ENCODE data around the gene TSPYL2.
A peak's percentile ranks its signal among the peaks of the same experiment; 100 is the strongest.

Gene TSPYL2

GRCh38 chrX:53080628-53081580, 1.3 kb upstream of the TSPYL2 start:
- no peak for DNase-seq

- DNase-seq, result no peak
Measured at GRCh38 chrX:53082773-53083616, 828 bp downstream of the TSPYL2 start.

- DNase-seq, result no peak
Measured at GRCh38 chrX:53084043-53084570, 1.9 kb downstream of the TSPYL2 start.

- DNase-seq, result no peak
Measured at GRCh38 chrX:53084863-53085262, 2.7 kb downstream of the TSPYL2 start.

- DNase-seq, result no peak
Measured at GRCh38 chrX:53085661-53086229, 3.6 kb downstream of the TSPYL2 start.

GRCh38 chrX:53086464-53086863, 4.3 kb downstream of the TSPYL2 start:
- no peak for DNase-seq

GRCh38 chrX:53087388-53087831, 5.2 kb downstream of the TSPYL2 start:
- DNase-seq, result no peak

- DNase-seq, result peak; percentile 92
Measured at GRCh38 chrX:53088136-53088974, 6.2 kb downstream of the TSPYL2 start.

GRCh38 chrX:53089224-53089842, 7.2 kb downstream of the TSPYL2 start:
- no peak for DNase-seq

GRCh38 chrX:53089925-53090324, 7.8 kb downstream of the TSPYL2 start:
- DNase-seq, result no peak

- no peak for DNase-seq
Measured at GRCh38 chrX:53091354-53091753, 9.2 kb downstream of the TSPYL2 start.

- DNase-seq, result peak; percentile 87
Measured at GRCh38 chrX:53093177-53093655, 11.0 kb downstream of the TSPYL2 start.

- peak; percentile 97 for DNase-seq
Measured at GRCh38 chrX:53093748-53094581, 11.8 kb downstream of the TSPYL2 start, which contains the start of gene KANTR. Gene KANTR, plus strand, starts transcription at chrX:53094142. Its CDS starts 30,131 bp downstream, at chrX:53124273.

- no peak for DNase-seq
Measured at GRCh38 chrX:53094582-53094905, 12.4 kb downstream of the TSPYL2 start.

- DNase-seq, result no peak
Measured at GRCh38 chrX:53095796-53096195, 13.6 kb downstream of the TSPYL2 start.

- no peak for DNase-seq
Measured at GRCh38 chrX:53114864-53115549, 32.8 kb downstream of the TSPYL2 start.

GRCh38 chrX:53115550-53115874, 33.3 kb downstream of the TSPYL2 start:
- DNase-seq, result no peak

- DNase-seq, result no peak
Measured at GRCh38 chrX:53116101-53116500, 33.9 kb downstream of the TSPYL2 start.

GRCh38 chrX:53122013-53122412, 39.8 kb downstream of the TSPYL2 start:
- DNase-seq, result no peak

GRCh38 chrX:53125506-53125905, 43.3 kb downstream of the TSPYL2 start:
- no peak for DNase-seq

Data from islet precursor cell (in vitro differentiated cells).